Neural cell (in vitro differentiated cells): ENCODE data around the gene PRDX3. TPM values are rescaled to one million over a fixed set of nuclear protein-coding genes. Genes with fewer than 3 reads are reported as not detected.

Experiments used
- H2AFZ ChIP-seq: fragments of 200-600, 300-800 bp; sonication (generic), shearing (Covaris generic); 2 replicates; pipeline ENCODE4 v1.6.0; 2014; ENCODE audit warnings: low read depth, mild to moderate bottlenecking, antibody characterized with exemption, low read length, moderate library complexity
- H3F3A ChIP-seq: fragments of 200-600 bp; shearing (Covaris generic); 2 replicates; pipeline ENCODE4 v1.6.1; 2016; ENCODE audit warnings: mild to moderate bottlenecking, moderate library complexity, mixed read lengths, antibody characterized with exemption, low read length; ENCODE audit not compliant: insufficient read depth, poor library complexity, severe bottlenecking
- H3K27ac ChIP-seq: fragments of 200-600, 300-800 bp; sonication (generic), shearing (Covaris generic); 2 replicates; pipeline ENCODE4 v1.5.1; 2014; ENCODE audit warnings: mild to moderate bottlenecking, low read length, moderate library complexity
- H3K27me3 ChIP-seq: fragments of 300-800, 200-600 bp; sonication (generic), shearing (Covaris generic); 2 replicates; pipeline ENCODE4 v1.6.0; 2014; ENCODE audit warnings: mild to moderate bottlenecking, low read depth, low read length, moderate library complexity; ENCODE audit not compliant: insufficient read depth
- H3K36me3 ChIP-seq: fragments of 300-800, 200-600 bp; sonication (generic), shearing (Covaris generic); 2 replicates; pipeline ENCODE4 v1.5.1; 2014; ENCODE audit warnings: mild to moderate bottlenecking, antibody characterized with exemption, low read length, moderate library complexity; ENCODE audit not compliant: insufficient read depth
- H3K4me2 ChIP-seq: fragments of 300-800, 200-600 bp; sonication (generic), shearing (Covaris generic); 2 replicates; pipeline ENCODE4 v1.6.0; 2014; ENCODE audit warnings: mild to moderate bottlenecking, low read length
- H3K4me3 ChIP-seq: fragments of 300-800, 200-600 bp; sonication (generic), shearing (Covaris generic); 2 replicates; pipeline ENCODE4 v1.5.1; 2014; ENCODE audit warnings: mild to moderate bottlenecking, low read length, moderate library complexity
- H3K79me2 ChIP-seq: fragments of 200-600 bp; shearing (Covaris generic); replicated peaks from 2 replicates; pipeline ENCODE4 v1.6.0; 2014; ENCODE audit warnings: mild to moderate bottlenecking, low read length, moderate library complexity; ENCODE audit not compliant: insufficient read depth
- H3K9ac ChIP-seq: fragments of 300-800, 200-600 bp; sonication (generic), shearing (Covaris generic); 2 replicates; pipeline ENCODE4 v1.6.1; 2016; ENCODE audit warnings: mild to moderate bottlenecking, low read length, mixed read lengths
- H3K9me2 ChIP-seq: fragments of 200-600 bp; shearing (Covaris generic); 2 replicates; pipeline ENCODE4 v1.6.1; 2016; ENCODE audit warnings: mild to moderate bottlenecking, low read length, mixed read lengths; ENCODE audit not compliant: insufficient read depth
- H3K9me3 ChIP-seq: fragments of 200-600, 300-800 bp; sonication (generic), shearing (Covaris generic); 2 replicates; pipeline ENCODE4 v1.6.1; 2016; ENCODE audit warnings: mild to moderate bottlenecking, mixed run types, low read length, moderate library complexity, mixed read lengths
- H4K20me1 ChIP-seq: fragments of 200-600 bp; shearing (Covaris generic); 2 replicates; pipeline ENCODE4 v1.6.1; 2016; ENCODE audit warnings: mild to moderate bottlenecking, mixed run types; ENCODE audit not compliant: insufficient read depth
- CTCF ChIP-seq: fragments of 450-650 bp; IDR thresholded peaks from 2 replicates; pipeline ENCODE4 v1.5.1; 2014; ENCODE audit warnings: antibody characterized with exemption, mild to moderate bottlenecking, moderate library complexity; ENCODE audit not compliant: poor library complexity, severe bottlenecking
- EP300 ChIP-seq: fragments of 450-650 bp; conservative IDR thresholded peaks from 2 replicates; pipeline ENCODE4 v1.6.1; 2014; ENCODE audit warnings: antibody characterized with exemption, mild to moderate bottlenecking, moderate library complexity; ENCODE audit not compliant: poor library complexity, severe bottlenecking
- EZH2 ChIP-seq: fragments of 200-600, 300-800 bp; shearing (Covaris generic), sonication (generic); IDR thresholded peaks from 2 replicates; pipeline ENCODE4 v1.6.1; 2014; ENCODE audit warnings: antibody characterized with exemption, low read length, borderline replicate concordance, mild to moderate bottlenecking; ENCODE audit not compliant: insufficient read depth, poor library complexity, severe bottlenecking
- MXI1 ChIP-seq: fragments of 450-650 bp; conservative IDR thresholded peaks from 2 replicates; pipeline ENCODE4 v1.6.1; 2014; ENCODE audit warnings: antibody characterized with exemption, mild to moderate bottlenecking; ENCODE audit not compliant: poor library complexity, severe bottlenecking
- POLR2AphosphoS5 ChIP-seq: IDR thresholded peaks from 2 replicates; pipeline ENCODE4 v1.6.1; 2012
- RAD21 ChIP-seq: fragments of 450-650 bp; conservative IDR thresholded peaks from 2 replicates; pipeline ENCODE4 v1.6.1; 2014; ENCODE audit warnings: antibody characterized with exemption, mild to moderate bottlenecking, moderate library complexity
- SMC3 ChIP-seq: fragments of 450-650 bp; conservative IDR thresholded peaks from 2 replicates; pipeline ENCODE4 v1.6.1; 2014; ENCODE audit warnings: antibody characterized with exemption, mild to moderate bottlenecking, moderate library complexity; ENCODE audit not compliant: poor library complexity
- TAF1 ChIP-seq: IDR thresholded peaks from 2 replicates; pipeline ENCODE4 v1.6.1; 2012; ENCODE audit warnings: low read depth
- polyA plus RNA-seq: library from polyadenylated mRNA; depleted of rRNA; stranded (reverse); fragments of >200 nt; gene quantifications from 2 replicates; pipeline ENCODE4 v1.2.3, GENCODE V29; 2014
- TF ChIP-seq, protein P1 (sequence below): IDR thresholded peaks from 2 replicates; pipeline ENCODE4 v1.6.1; 2012; ENCODE audit warnings: borderline replicate concordance

PRDX3 gene
- polyA plus RNA-seq, 1 donor from 2014 or later = 258 TPM

DNA sequence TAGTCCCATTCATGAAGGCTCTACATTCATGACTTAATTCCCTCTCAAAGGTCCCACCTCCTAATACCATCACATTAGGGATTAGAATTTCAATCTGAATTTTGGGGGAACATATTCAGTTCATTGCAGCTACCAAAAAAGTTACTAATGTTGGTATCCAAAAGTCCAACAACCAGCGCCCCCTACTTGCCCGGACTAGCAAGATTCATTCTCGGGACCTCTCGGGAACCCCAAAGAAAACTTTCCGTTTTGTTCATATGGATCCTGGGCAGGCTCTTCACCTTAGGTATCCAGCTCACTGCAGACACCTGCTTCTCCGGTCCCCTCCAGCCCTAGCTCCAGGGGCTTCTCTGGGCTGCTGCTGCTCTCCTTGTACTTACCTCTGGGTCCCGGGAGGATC, 19.8 kb upstream of the PRDX3 start:
- no peak overlapping the region for H3K27ac ChIP-seq
- TF ChIP-seq RAD21 (no peak), CTCF (no peak), MXI1 (no peak), EZH2 (no peak), POLR2AphosphoS5 (no peak), EP300 (no peak), TAF1 (no peak), SMC3 (no peak)
- TF ChIP-seq, protein P1, sequence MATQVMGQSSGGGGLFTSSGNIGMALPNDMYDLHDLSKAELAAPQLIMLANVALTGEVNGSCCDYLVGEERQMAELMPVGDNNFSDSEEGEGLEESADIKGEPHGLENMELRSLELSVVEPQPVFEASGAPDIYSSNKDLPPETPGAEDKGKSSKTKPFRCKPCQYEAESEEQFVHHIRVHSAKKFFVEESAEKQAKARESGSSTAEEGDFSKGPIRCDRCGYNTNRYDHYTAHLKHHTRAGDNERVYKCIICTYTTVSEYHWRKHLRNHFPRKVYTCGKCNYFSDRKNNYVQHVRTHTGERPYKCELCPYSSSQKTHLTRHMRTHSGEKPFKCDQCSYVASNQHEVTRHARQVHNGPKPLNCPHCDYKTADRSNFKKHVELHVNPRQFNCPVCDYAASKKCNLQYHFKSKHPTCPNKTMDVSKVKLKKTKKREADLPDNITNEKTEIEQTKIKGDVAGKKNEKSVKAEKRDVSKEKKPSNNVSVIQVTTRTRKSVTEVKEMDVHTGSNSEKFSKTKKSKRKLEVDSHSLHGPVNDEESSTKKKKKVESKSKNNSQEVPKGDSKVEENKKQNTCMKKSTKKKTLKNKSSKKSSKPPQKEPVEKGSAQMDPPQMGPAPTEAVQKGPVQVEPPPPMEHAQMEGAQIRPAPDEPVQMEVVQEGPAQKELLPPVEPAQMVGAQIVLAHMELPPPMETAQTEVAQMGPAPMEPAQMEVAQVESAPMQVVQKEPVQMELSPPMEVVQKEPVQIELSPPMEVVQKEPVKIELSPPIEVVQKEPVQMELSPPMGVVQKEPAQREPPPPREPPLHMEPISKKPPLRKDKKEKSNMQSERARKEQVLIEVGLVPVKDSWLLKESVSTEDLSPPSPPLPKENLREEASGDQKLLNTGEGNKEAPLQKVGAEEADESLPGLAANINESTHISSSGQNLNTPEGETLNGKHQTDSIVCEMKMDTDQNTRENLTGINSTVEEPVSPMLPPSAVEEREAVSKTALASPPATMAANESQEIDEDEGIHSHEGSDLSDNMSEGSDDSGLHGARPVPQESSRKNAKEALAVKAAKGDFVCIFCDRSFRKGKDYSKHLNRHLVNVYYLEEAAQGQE = no peak
- H3K9ac ChIP-seq = no peak overlapping the region
- no peaks in the 10 kb centered on the region for H4K20me1 ChIP-seq
- H2AFZ ChIP-seq = no peak overlapping the region
- H3F3A ChIP-seq = no peaks in the 10 kb centered on the region
- H3K27me3 ChIP-seq = no peaks in the 10 kb centered on the region
- H3K79me2 ChIP-seq = no peaks in the 10 kb centered on the region
- no peak overlapping the region for H3K4me2 ChIP-seq
- H3K9me3 ChIP-seq = no peaks in the 10 kb centered on the region
- H3K9me2 ChIP-seq = no peaks in the 10 kb centered on the region
- no peak overlapping the region for H3K4me3 ChIP-seq
- H3K36me3 ChIP-seq = no peaks in the 10 kb centered on the region

- Histone ChIP-seq H3K4me3 (no peak overlapping the region), H3K9me3 (no peaks in the 10 kb centered on the region), H2AFZ (no peak overlapping the region), H3K36me3 (no peaks in the 10 kb centered on the region), H3K9me2 (no peaks in the 10 kb centered on the region), H3K79me2 (no peaks in the 10 kb centered on the region), H3K27me3 (no peaks in the 10 kb centered on the region), H4K20me1 (no peaks in the 10 kb centered on the region), H3K27ac (no peak overlapping the region), H3F3A (no peaks in the 10 kb centered on the region), H3K9ac (no peak overlapping the region), H3K4me2 (no peak overlapping the region)
- TF ChIP-seq EZH2 = no peak
Measured at GRCh38 chr10:119197921-119198320, 19.3 kb upstream of the PRDX3 start.

- Histone ChIP-seq H3K27me3 (no peaks in the 10 kb centered on the region), H4K20me1 (no peaks in the 10 kb centered on the region), H3K9ac (no peak overlapping the region), H3K27ac (no peak overlapping the region), H3K9me2 (no peaks in the 10 kb centered on the region), H3K4me2 (no peak overlapping the region), H2AFZ (no peak overlapping the region), H3F3A (no peaks in the 10 kb centered on the region), H3K4me3 (no peak overlapping the region), H3K36me3 (no peaks in the 10 kb centered on the region), H3K79me2 (no peaks in the 10 kb centered on the region), H3K9me3 (no peaks in the 10 kb centered on the region)
- TF ChIP-seq EZH2 (no peak), RAD21 (no peak)
Measured at GRCh38 chr10:119191881-119192280, 13.3 kb upstream of the PRDX3 start.
